SU-DHL-6 (cell line): ENCODE data around the gene DSCAML1.

ENCODE experiments used
- H2AFZ ChIP-seq: fragments of 200-600 bp; sonication (generic); 2 replicates; pipeline ENCODE4 v1.6.1; 2014; ENCODE audit warnings: low read depth, mild to moderate bottlenecking, moderate library complexity, mixed read lengths, antibody characterized with exemption, low read length; ENCODE audit not compliant: severe bottlenecking
- H3F3A ChIP-seq: fragments of 200-600 bp; shearing (Covaris generic); 2 replicates; pipeline ENCODE4 v1.6.0; 2016; ENCODE audit warnings: antibody characterized with exemption, mild to moderate bottlenecking; ENCODE audit not compliant: insufficient read depth
- H3K27ac ChIP-seq: fragments of 200-600 bp; sonication (generic); 2 replicates; pipeline ENCODE4 v1.5.1; 2016; ENCODE audit warnings: low read depth, mild to moderate bottlenecking, low read length, moderate library complexity, mixed read lengths
- H3K27me3 ChIP-seq: fragments of 200-600 bp; sonication (generic), shearing (Covaris generic); 2 replicates; pipeline ENCODE4 v1.6.0; 2014; ENCODE audit warnings: mild to moderate bottlenecking, low read length
- H3K36me3 ChIP-seq: fragments of 200-600 bp; sonication (generic); 2 replicates; pipeline ENCODE4 v1.6.1; 2014; ENCODE audit warnings: mild to moderate bottlenecking, low read length, mixed read lengths
- H3K4me2 ChIP-seq: fragments of 300-600, 200-600 bp; shearing (Covaris generic), sonication (generic); 2 replicates; pipeline ENCODE4 v1.6.0; 2014; ENCODE audit warnings: low read length, low read depth, mild to moderate bottlenecking; ENCODE audit not compliant: poor library complexity, severe bottlenecking
- H3K4me3 ChIP-seq: fragments of 200-600 bp; sonication (generic); 2 replicates; pipeline ENCODE4 v1.5.1; 2014; ENCODE audit warnings: antibody characterized with exemption, low read length, mild to moderate bottlenecking, mixed read lengths; ENCODE audit not compliant: insufficient read depth, poor library complexity, severe bottlenecking
- H3K79me2 ChIP-seq: fragments of 200-600 bp; sonication (generic); 2 replicates; pipeline ENCODE4 v1.6.1; 2014; ENCODE audit warnings: mild to moderate bottlenecking, low read length, moderate library complexity; ENCODE audit not compliant: insufficient read depth
- H3K9ac ChIP-seq: fragments of 200-600 bp; sonication (generic); 2 replicates; pipeline ENCODE4 v1.7.0; 2014; ENCODE audit warnings: mild to moderate bottlenecking, low read length
- H3K9me2 ChIP-seq: fragments of 200-600 bp; sonication (generic); replicated peaks from 2 replicates; pipeline ENCODE4 v1.6.1; 2014; ENCODE audit warnings: low read length; ENCODE audit not compliant: insufficient read depth
- H3K9me3 ChIP-seq: fragments of 200-600 bp; sonication (generic); 2 replicates; pipeline ENCODE4 v1.6.1; 2014; ENCODE audit warnings: low read length, mixed read lengths; ENCODE audit not compliant: insufficient read depth
- H4K20me1 ChIP-seq: fragments of 200-600 bp; sonication (generic); 2 replicates; pipeline ENCODE4 v1.6.1; 2014; ENCODE audit warnings: low read depth, mild to moderate bottlenecking, antibody characterized with exemption, low read length, moderate library complexity, mixed read lengths
- EZH2phosphoT487 ChIP-seq: fragments of 200-600 bp; sonication (generic), shearing (Covaris generic); conservative IDR thresholded peaks from 2 replicates; pipeline ENCODE4 v1.6.1; 2018; ENCODE audit warnings: mild to moderate bottlenecking, antibody characterized with exemption, low read length, moderate library complexity, mixed read lengths
- TF ChIP-seq, protein P1 (sequence below): fragments of 200-600 bp; sonication (generic); IDR thresholded peaks from one replicate; pipeline ENCODE4 v1.5.1; 2017; ENCODE audit warnings: antibody characterized with exemption, mild to moderate bottlenecking, low read length, moderate library complexity; ENCODE audit not compliant: insufficient read depth, poor library complexity, severe bottlenecking

Gene DSCAML1

DNA sequence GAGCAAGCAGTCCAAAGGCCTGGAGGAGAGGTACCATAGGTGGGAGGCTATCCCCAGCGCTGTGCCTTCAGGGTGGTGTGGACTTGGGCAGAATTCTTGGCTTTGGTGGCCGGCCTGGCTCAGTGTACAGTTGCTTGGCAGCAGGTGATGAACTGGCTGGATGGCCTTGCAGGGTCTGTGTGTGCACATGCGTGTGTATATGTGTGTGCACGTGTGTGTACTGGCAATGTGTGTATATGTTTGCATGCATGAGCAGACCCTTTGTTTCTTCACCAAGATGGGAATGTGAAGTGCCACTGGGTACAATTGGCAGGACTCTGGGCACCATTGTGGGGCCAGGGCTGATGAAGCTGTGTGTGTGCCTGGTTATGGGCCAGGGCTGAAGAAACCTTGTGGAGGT lies 416.3 kb downstream of the DSCAML1 start:
- Histone ChIP-seq H4K20me1 (no peaks in the 10 kb centered on the region), H3K27me3 (no peaks in the 10 kb centered on the region), H3K9me3 (no peaks in the 10 kb centered on the region), H3K4me3 (no peak overlapping the region), H3K27ac (no peak overlapping the region), H3K36me3 (no peaks in the 10 kb centered on the region), H3K9me2 (no peaks in the 10 kb centered on the region), H2AFZ (no peak overlapping the region), H3K79me2 (no peaks in the 10 kb centered on the region), H3F3A (no peaks in the 10 kb centered on the region), H3K4me2 (no peak overlapping the region), H3K9ac (no peak overlapping the region)
- TF ChIP-seq, protein P1, sequence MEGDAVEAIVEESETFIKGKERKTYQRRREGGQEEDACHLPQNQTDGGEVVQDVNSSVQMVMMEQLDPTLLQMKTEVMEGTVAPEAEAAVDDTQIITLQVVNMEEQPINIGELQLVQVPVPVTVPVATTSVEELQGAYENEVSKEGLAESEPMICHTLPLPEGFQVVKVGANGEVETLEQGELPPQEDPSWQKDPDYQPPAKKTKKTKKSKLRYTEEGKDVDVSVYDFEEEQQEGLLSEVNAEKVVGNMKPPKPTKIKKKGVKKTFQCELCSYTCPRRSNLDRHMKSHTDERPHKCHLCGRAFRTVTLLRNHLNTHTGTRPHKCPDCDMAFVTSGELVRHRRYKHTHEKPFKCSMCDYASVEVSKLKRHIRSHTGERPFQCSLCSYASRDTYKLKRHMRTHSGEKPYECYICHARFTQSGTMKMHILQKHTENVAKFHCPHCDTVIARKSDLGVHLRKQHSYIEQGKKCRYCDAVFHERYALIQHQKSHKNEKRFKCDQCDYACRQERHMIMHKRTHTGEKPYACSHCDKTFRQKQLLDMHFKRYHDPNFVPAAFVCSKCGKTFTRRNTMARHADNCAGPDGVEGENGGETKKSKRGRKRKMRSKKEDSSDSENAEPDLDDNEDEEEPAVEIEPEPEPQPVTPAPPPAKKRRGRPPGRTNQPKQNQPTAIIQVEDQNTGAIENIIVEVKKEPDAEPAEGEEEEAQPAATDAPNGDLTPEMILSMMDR: no peak
- TF ChIP-seq EZH2phosphoT487: no peak

DNA sequence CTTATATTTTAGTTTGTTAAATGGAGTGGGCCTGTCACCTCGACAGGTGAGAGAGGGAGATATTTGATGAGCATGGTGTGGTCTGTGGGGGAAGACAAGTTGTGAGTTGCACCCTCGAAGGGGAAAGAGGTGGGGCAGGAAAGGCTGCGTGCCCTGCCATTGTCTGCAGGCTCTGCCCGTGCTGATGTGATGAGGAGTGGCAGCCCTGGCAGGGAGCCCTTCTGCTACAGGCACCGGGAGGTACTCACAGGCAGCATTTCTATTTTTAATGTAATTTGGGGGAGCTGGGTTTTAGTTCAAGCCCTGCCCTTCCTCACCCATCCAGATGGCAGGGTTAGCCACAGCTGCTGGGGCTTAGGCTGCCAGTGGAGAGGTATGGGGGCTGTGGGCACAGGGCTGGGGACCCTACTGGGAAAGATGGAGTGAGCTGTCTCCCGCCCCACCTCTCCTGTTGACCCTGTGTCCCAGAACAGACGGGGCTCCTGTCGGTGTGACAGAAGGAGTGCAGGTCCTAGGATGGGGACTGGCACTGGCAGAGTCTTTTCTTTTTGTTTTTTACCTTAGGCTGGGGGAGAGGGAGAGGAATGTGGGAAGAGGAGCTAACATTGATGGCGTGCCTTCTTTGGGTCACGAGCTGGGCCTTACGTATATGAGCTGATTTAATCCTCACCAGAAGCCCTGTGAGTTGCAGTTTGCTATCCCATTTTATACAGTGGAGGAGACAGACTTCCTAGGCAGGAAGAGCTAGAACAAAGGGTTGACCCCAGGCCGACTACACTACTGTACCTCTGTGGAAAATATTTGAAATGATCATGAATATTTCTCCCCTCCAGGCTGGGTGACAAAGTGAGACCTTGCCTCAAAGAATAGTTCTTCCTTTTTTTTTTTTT lies 417.8 kb downstream of the DSCAML1 start:
- no peak overlapping the region for H3K4me3 ChIP-seq
- H3K27ac ChIP-seq: no peak overlapping the region
- no peak overlapping the region for H3K4me2 ChIP-seq
- TF ChIP-seq EZH2phosphoT487: no peak
- no peaks in the 10 kb centered on the region for H3K9me3 ChIP-seq
- no peaks in the 10 kb centered on the region for H3F3A ChIP-seq
- H3K27me3 ChIP-seq: no peaks in the 10 kb centered on the region
- H3K36me3 ChIP-seq: no peaks in the 10 kb centered on the region
- H2AFZ ChIP-seq: no peak overlapping the region
- H3K9me2 ChIP-seq: no peaks in the 10 kb centered on the region
- H3K79me2 ChIP-seq: no peaks in the 10 kb centered on the region
- no peaks in the 10 kb centered on the region for H4K20me1 ChIP-seq
- no peak overlapping the region for H3K9ac ChIP-seq
